HG02852 (cell line): Measurements from ENCODE around the gene FZR1.
"Not testable (repeated sequence)": the region's sequence is repeated elsewhere in the genome, so short reads cannot be mapped to it uniquely, and the experiment has no call there.

Experiments used
- ATAC-seq: cut with Tn5 transposase; IDR thresholded peaks from one replicate; pipeline ENCODE4 v1.9.1; 2021; ENCODE audit warnings: mild to moderate bottlenecking, moderate library complexity; ENCODE audit not compliant: unreplicated experiment

The FZR1 gene

DNA sequence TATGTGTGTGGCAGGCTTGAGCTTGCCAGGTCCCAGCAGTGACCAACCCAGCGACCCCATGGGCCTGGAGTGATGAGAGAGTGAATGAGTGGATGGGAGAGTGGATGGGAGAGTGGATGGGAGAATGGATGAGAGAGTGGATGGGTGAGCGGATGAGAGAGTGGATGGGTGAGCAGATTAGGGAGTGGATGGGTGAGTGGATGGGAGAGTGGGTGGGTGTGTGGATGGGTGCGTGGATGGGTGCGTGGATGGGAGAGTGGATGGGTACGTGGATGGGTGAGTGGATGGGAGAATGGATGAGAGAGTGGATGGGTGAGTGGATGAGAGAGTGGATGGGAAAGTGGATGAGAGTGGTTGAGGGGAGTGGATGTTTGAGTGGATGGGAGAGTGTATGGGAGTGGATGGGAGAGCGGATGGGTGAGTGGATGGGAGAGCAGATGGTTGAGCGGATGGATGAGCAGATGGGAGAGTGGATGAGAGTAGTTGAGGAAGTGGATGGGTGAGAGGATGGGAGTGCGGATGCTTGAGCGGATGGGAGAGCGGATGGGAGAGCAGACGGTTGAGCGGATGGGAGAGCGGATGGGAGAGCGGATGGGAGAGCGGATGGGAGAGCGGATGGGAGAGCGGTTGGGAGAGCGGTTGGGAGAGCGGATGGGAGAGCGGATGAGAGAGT is 22.6 kb downstream of the FZR1 start:
- ATAC-seq: no peak

DNA sequence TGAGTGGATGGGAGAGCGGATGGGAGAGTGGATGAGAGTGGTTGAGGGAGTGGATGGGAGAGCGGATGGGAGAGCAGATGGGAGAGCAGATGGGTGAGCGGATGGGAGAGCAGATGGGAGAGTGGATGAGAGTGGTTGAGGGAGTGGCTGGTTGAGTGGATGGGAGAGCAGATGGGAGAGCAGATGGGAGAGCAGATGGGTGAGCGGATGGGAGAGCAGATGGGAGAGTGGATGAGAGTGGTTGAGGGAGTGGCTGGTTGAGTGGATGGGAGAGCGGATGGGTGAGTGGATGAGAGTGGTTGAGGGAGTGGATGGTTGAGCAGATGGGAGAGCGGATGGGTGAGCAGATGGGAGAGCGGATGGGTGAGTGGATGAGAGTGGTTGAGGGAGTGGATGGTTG is 23.2 kb downstream of the FZR1 start:
- not testable (repeated sequence) for ATAC-seq

DNA sequence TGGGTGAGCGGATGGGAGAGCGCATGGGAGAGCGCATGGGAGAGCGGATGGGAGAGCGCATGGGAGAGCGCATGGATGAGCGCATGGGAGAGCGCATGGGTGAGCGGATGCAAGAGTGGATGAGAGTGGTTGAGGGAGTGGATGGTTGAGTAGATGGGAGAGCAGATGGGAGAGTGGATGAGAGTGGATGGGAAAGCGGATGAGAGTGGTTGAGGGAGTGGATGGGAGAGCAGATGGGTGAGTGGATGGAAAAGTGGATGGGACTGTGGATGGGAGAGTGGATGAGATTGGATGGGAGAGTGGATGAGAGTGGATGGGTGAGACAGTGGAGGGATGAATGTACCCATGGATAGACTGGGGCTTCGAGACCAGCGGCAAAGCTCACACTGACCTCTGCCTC is 24.3 kb downstream of the FZR1 start:
- no peak for ATAC-seq

DNA sequence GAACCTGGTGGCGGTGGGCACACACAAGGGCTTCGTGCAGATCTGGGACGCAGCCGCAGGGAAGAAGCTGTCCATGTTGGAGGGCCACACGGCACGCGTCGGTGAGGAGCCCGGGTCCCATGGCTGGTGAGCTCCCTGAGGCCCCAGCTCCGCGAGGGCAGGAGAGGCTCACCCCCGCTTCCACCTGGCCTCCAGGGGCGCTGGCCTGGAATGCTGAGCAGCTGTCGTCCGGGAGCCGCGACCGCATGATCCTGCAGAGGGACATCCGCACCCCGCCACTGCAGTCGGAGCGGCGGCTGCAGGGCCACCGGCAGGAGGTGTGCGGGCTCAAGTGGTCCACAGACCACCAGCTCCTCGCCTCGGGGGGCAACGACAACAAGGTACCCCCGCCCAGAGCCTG is 25.6 kb downstream of the FZR1 start:
- ATAC-seq: no peak

- no peak for ATAC-seq
These were observed 26.2 kb downstream of the FZR1 start for GRCh38 chr19:3532154-3532786.

DNA sequence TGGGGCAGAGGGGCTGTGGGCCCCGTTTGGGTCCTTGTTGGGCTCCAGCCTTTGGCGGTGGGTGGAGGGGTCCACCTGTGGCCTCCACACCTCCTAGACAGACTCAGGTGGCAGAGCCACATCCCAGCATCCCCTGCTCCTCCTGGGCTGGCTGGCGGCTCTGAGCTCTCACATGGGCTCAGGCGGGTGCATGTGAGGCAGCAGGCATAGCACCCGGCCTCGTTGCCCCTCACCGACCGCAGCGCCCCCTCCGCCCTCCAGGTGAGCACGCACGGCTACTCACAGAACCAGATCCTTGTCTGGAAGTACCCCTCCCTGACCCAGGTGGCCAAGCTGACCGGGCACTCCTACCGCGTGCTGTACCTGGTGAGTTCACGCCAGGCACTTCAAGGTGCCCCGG is 26.9 kb downstream of the FZR1 start:
- ATAC-seq: no peak

DNA sequence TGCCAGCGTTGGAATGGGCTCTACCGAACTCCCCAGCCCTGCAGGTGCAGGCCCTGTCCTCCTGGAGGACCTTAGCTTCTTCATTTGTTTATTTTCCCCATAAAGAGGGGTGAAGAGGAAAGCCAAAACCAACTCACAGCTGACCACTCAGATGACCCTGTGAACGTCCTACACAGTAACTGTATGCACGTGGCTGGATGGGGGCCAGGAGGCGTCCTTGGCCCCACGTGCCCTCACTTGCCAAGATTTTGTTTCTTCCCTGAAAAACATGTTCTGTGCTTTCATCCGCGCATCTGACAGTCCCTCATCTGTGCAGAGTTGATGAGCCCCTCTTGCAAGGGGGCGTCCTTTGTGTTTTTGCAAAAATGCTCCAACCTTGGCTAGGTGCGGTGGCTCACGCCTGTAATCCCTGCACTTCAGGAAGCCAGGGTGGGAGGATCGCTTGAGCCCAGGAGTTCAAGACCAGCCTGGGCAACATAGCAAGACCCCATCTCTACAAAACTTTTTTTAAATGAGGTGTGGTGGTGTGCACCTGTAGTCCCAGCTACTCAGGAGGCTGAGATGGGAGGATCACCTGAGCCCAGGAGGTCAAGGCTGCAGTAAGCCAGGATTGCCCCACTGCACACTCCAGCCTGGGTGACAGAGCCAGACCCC is 27.6 kb downstream of the FZR1 start:
- ATAC-seq: no peak

- ATAC-seq: no peak
These were observed 28.5 kb downstream of the FZR1 start for GRCh38 chr19:3534375-3535234.

DNA sequence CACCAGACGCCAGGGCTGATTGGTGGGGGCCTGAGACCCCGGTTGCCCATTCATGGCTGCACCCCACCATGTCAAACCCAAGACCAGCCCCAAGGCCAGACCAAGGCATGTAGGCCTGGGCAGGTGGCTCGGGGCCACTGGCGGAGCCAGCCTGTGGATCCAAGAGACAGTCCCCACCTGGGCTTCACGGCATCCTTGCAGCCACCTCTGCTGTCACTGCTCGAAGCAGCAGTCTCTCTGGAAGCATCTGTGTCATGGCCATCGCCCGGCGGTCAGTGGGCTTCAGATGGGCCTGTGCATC is 29.1 kb downstream of the FZR1 start:
- ATAC-seq: no peak

DNA sequence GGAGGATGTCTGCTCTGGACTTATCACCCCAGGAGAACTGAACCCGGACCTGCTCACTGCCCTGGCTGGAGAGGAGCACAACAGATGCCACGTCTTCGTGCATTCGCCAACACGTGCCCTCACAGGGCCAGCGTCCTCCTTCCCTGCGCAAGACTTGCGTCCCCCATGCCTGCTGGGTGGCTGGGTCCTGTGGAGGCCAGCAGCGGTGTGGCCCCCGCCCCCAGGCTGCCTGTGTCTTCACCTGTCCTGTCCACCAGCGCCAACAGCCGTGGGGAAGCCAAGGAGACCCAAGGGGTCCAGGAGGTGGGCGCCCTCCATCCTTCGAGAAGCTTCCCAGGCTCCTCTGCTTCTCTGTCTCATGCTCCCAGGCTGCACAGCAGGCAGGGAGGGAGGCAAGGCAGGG is 29.5 kb downstream of the FZR1 start:
- ATAC-seq: no peak

DNA sequence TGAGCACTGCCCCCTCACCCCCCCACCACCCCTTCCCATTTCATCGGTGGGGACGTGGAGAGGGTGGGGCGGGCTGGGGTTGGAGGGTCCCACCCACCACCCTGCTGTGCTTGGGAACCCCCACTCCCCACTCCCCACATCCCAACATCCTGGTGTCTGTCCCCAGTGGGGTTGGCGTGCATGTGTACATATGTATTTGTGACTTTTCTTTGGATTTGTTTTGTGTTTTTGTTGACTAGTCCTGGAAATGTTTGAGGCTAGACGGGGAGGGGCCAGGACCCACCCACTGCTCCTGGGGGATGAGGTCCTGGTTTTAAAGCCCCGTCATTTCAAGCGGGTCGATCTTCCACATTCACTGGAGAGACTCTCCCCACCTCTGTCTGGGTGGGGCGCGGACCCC is 29.9 kb downstream of the FZR1 start:
- ATAC-seq: no peak

DNA sequence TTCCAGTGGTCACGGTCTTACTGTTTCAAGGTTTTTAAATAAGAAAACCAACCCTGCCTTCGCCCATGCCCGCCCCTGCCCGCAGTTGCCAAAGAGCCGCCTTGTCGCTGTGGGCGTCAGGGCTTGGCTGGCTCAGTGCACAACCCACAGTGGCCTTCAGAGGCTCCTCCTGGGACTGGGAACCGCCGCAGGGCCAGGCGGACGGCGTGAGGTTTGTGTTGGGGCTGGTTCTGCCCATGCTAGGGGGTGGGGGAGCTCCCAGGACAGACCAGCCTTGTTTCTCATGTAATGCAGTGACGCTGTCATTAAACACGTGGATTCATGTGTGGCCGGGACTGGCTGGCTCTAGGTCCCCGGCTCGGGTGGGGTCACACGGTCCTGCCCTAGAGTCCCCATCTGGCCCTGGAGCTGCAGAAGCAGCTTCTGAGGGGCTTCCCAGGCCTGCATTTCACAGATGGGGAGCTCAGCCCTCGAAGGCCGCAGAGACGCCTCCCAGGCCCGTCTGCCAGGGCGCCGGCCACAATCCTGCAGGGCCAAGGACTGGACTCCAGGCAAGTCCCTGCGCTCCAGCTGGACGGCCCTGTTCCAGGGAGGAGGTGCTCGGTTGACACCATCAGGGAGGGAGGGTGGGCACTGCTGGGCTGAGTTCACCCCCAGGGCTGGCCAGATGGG is 30.5 kb downstream of the FZR1 start:
- no peak for ATAC-seq

- ATAC-seq: no peak
These were observed 31.0 kb downstream of the FZR1 start for GRCh38 chr19:3537101-3537437.

GRCh38 chr19:3537438-3538240 is 31.5 kb downstream of the FZR1 start:
- ATAC-seq: no peak

DNA sequence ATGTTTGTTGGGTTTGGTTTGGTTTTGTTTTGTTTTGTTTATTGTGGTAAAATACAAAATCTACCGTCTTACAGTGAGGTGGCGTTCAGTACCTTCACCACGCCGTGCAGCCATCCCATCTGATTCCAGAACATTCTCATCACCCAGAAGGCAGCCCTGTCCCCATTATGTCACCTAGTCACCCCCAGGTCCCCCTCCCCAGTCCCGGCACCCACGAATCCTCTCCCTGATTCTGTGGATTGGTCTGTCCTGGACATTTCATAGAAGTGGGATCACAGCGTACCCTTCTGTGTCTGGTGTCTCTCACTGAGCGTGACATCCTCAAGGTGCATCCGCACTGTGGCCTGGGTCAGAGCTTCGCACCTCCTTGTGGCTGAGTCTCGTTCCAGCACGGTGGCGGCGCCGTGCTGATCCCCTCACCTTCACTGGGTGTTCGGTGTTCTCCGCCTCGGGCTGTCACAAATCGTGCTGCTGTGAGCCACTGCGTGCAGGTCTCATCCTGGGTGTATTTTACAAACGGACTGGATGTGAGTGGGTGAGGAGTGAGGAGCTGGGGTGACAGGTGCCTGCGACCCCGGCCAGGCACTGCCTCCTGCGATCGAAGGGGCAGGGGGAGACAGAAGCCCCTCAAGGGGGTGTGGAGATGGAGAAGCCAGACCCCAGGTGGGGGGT is 32.3 kb downstream of the FZR1 start:
- ATAC-seq: no peak

GRCh38 chr19:3538965-3539755 is 33.0 kb downstream of the FZR1 start, which contains the start of gene TEKTIP1:
Gene TEKTIP1 (plus strand): TSS chr19:3539174. CDS start chr19:3539178, 4 bp downstream.
- no peak for ATAC-seq

DNA sequence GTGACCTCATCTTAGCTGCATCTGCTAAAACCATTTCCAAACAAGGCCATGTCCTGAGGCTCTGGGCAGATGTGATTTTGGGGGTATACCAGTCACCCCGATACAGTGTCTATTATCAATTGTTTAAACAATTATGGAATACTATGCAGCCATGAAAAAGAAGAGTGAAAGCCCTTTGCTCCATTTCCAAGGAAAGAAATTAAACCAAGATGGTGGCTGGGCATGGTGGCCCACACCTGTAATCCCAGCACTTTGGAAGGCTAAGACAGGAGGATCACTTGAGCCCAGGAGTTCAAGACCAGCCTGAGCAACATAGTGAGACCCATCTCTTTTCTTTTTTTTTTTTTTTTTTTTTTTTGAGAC is 33.6 kb downstream of the FZR1 start:
- ATAC-seq: no peak

GRCh38 chr19:3543150-3544057 is 37.3 kb downstream of the FZR1 start:
- no peak for ATAC-seq
